Colonic mucosa (tissue), 4 donors: ENCODE results near the gene MARCKSL1. TPM values are rescaled to one million over a fixed set of nuclear protein-coding genes. Genes with fewer than 3 reads are reported as not detected.
"Not testable (repeated sequence)": the region's sequence is repeated elsewhere in the genome, so short reads cannot be mapped to it uniquely, and the experiment has no call there.

Experiments
- DNase-seq: peaks from one replicate; pipeline ENCODE4 v3.0.0-alpha.2; 2020
- H3K27ac ChIP-seq: fragments of 200-600 bp; one replicate; pipeline ENCODE4 v1.8.0; 2021
- H3K27me3 ChIP-seq: fragments of 200-600 bp; one replicate; pipeline ENCODE4 v1.8.0; 2021
- H3K36me3 ChIP-seq: fragments of 200-600 bp; one replicate; pipeline ENCODE4 v1.8.0; 2021
- H3K4me1 ChIP-seq: fragments of 200-600 bp; one replicate; pipeline ENCODE4 v1.8.0; 2021; ENCODE audit warnings: mild to moderate bottlenecking
- H3K4me3 ChIP-seq: fragments of 200-600 bp; one replicate; pipeline ENCODE4 v1.8.0; 2021
- H3K9ac ChIP-seq, 2 donors: one replicate each; pipeline ENCODE4 v1.7.0; 2013; ENCODE audit warnings: control low read depth in 2 of 2, low read depth in 2 of 2, low read length in 2 of 2
- H3K9me3 ChIP-seq: fragments of 200-600 bp; one replicate; pipeline ENCODE4 v1.8.0; 2021
- intact Hi-C: fragments of 100-400 bp; cut with DNase I; formaldehyde crosslinking; loops from one replicate; pipeline ENCODE4 v1.14.1; 2022
- total RNA-seq, 2 donors: library from RNA; stranded (reverse); fragmentation: NEBNext Ultra II Directional in 1 of 2; extraction: Animal tissue kit (Norgen Biotek cat#: 25700) in 1 of 2; gene quantifications; one replicate each; pipeline ENCODE4 v1.2.1, GENCODE V29; 2021
- TF ChIP-seq, protein P1 (sequence below): fragments of 200-600 bp; IDR thresholded peaks from one replicate; pipeline ENCODE4 v1.8.0; 2022; ENCODE audit warnings: antibody characterized with exemption, mild to moderate bottlenecking
- donor health status: healthy.
- donor health status: DM: no; HTN: no; CAD: no.
- donor health status: DM: no; HTN: no; CAD: no.

Gene MARCKSL1
- total RNA-seq, 2 donors from 2014 or later, result 174 to 199 TPM

DNA sequence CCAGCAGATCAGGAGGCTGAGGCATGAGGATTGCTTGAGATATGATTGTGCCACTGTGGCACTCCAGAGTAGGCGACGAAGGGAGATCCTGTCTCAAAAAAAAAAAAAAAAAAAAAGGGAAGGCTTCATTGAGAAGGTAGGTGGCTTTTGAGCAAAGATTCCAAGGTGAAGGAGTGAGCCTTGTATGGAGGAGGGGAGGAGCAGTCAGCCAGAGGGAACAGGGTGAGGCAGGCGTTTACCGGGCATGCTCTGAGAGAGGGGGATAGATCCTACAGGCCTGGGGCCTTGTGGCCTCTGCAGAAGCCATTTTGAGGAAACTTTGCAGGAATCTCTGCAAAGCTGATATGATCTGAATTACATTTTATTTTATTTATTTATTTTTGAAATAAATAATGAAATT is 49.3 kb downstream of the MARCKSL1 start:
- no peak for DNase-seq
- no peaks in the 10 kb centered on the region for H3K4me1 ChIP-seq
- H3K27me3 ChIP-seq, result no peaks in the 10 kb centered on the region
- H3K27ac ChIP-seq, result no peak overlapping the region
- H3K36me3 ChIP-seq, result no peaks in the 10 kb centered on the region
- no peak overlapping the region for H3K9ac ChIP-seq
- no peaks in the 10 kb centered on the region for H3K9me3 ChIP-seq
- intact Hi-C loops, result no loop called here
- TF ChIP-seq, protein P1, sequence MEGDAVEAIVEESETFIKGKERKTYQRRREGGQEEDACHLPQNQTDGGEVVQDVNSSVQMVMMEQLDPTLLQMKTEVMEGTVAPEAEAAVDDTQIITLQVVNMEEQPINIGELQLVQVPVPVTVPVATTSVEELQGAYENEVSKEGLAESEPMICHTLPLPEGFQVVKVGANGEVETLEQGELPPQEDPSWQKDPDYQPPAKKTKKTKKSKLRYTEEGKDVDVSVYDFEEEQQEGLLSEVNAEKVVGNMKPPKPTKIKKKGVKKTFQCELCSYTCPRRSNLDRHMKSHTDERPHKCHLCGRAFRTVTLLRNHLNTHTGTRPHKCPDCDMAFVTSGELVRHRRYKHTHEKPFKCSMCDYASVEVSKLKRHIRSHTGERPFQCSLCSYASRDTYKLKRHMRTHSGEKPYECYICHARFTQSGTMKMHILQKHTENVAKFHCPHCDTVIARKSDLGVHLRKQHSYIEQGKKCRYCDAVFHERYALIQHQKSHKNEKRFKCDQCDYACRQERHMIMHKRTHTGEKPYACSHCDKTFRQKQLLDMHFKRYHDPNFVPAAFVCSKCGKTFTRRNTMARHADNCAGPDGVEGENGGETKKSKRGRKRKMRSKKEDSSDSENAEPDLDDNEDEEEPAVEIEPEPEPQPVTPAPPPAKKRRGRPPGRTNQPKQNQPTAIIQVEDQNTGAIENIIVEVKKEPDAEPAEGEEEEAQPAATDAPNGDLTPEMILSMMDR, result no peak
- no peak overlapping the region for H3K4me3 ChIP-seq

GRCh38 chr1:32285658-32286057 is 50.4 kb downstream of the MARCKSL1 start:
- H3K4me3 ChIP-seq, result no peak overlapping the region
- DNase-seq, result no peak
- H3K9ac ChIP-seq, result no peak overlapping the region
- TF ChIP-seq, protein P1, result no peak
- no peaks in the 10 kb centered on the region for H3K27me3 ChIP-seq
- no peaks in the 10 kb centered on the region for H3K36me3 ChIP-seq
- no peaks in the 10 kb centered on the region for H3K4me1 ChIP-seq
- H3K9me3 ChIP-seq, result no peaks in the 10 kb centered on the region
- H3K27ac ChIP-seq, result no peak overlapping the region
- intact Hi-C loops, result no loop called here

GRCh38 chr1:32284777-32285176 is 51.3 kb downstream of the MARCKSL1 start:
- H3K9me3 ChIP-seq, intact Hi-C loops, H3K27ac ChIP-seq, H3K27me3 ChIP-seq, H3K9ac ChIP-seq, DNase-seq, H3K4me1 ChIP-seq, H3K36me3 ChIP-seq, H3K4me3 ChIP-seq: not testable (repeated sequence)

Other genes starting within 250 kb of the MARCKSL1 start
- gene KPNA6, start 228.2 kb downstream of the MARCKSL1 start, total RNA-seq, result 10 to 100 TPM; 56.7 to 66.9 TPM
- gene TXLNA, start 156.6 kb downstream of the MARCKSL1 start, total RNA-seq, result 10 to 100 TPM; 32.5 to 47.7 TPM
- gene CCDC28B, start 135.6 kb downstream of the MARCKSL1 start, total RNA-seq, result 1 to 10 TPM; 2.8 to 5.1 TPM
- 1 to 10 TPM; 1.8 to 4.3 TPM for gene IQCC, start 130.6 kb downstream of the MARCKSL1 start, total RNA-seq
- not detected for gene DCDC2B, start 127.1 kb downstream of the MARCKSL1 start, total RNA-seq
- gene TMEM234, start 113.9 kb downstream of the MARCKSL1 start, total RNA-seq, result 10 to 100 TPM; 20.3 to 27.0 TPM
- 100 to 1,000 TPM; 142 to 264 TPM for gene EIF3I, start 113.8 kb downstream of the MARCKSL1 start, total RNA-seq
- 1 to 10 TPM; 4.2 to 5.5 TPM for gene FAM167B, start 89.0 kb downstream of the MARCKSL1 start, total RNA-seq
- gene LCK, start 85.0 kb downstream of the MARCKSL1 start, total RNA-seq, result 10 to 100 TPM in 1 of 2 donors, 1 to 10 TPM in 1; 3.7 to 24.7 TPM
- 100 to 1,000 TPM; 226 to 291 TPM for gene HDAC1, start 44.1 kb downstream of the MARCKSL1 start, total RNA-seq
- 1 to 10 TPM; 5.6 to 8.0 TPM for gene FAM229A, start 26.3 kb upstream of the MARCKSL1 start, total RNA-seq
- under 1 TPM; 0.61 to 0.99 TPM for gene TSSK3, start 26.3 kb upstream of the MARCKSL1 start, total RNA-seq
- 10 to 100 TPM; 65.7 to 76.8 TPM for gene BSDC1, start 58.2 kb upstream of the MARCKSL1 start, total RNA-seq
- not detected for gene ZBTB8B, start 128.8 kb upstream of the MARCKSL1 start, total RNA-seq
- 1 to 10 TPM; 6.5 to 7.1 TPM for gene ZBTB8A, start 203.2 kb upstream of the MARCKSL1 start, total RNA-seq